UCSD-AML1 (cell line): ENCODE measurements around the gene TLDC2.
A peak's percentile ranks its signal among the peaks of the same experiment; 100 is the strongest.

ENCODE experiments used
- DNase-seq: peaks from one replicate; lab custom pipeline; 2025; ENCODE audit not compliant: unreplicated experiment; lab: John Stamatoyannopoulos, UW

The TLDC2 gene

GRCh38 chr20:36849333-36850065, 26.4 kb upstream of the TLDC2 start:
- no peak for DNase-seq

GRCh38 chr20:36850759-36851158, 25.2 kb upstream of the TLDC2 start:
- no peak for DNase-seq

GRCh38 chr20:36851490-36851889, 24.4 kb upstream of the TLDC2 start:
- no peak for DNase-seq

GRCh38 chr20:36852187-36852586, 23.8 kb upstream of the TLDC2 start:
- DNase-seq = no peak

- no peak for DNase-seq
Measured at GRCh38 chr20:36854348-36855240, 21.3 kb upstream of the TLDC2 start.

- DNase-seq = no peak
Measured at GRCh38 chr20:36855241-36855657, 20.7 kb upstream of the TLDC2 start.

- no peak for DNase-seq
Measured at GRCh38 chr20:36856195-36856594, 19.7 kb upstream of the TLDC2 start.

GRCh38 chr20:36856691-36857635, 19.0 kb upstream of the TLDC2 start:
- DNase-seq = peak; percentile 78

GRCh38 chr20:36859282-36859555, 16.7 kb upstream of the TLDC2 start:
- no peak for DNase-seq

GRCh38 chr20:36859700-36860330, 16.1 kb upstream of the TLDC2 start:
- no peak for DNase-seq

- no peak for DNase-seq
Measured at GRCh38 chr20:36860339-36860738, 15.6 kb upstream of the TLDC2 start.

GRCh38 chr20:36860811-36861624, 14.9 kb upstream of the TLDC2 start:
- no peak for DNase-seq

GRCh38 chr20:36861625-36861874, 14.4 kb upstream of the TLDC2 start:
- DNase-seq = no peak

- DNase-seq = no peak
Measured at GRCh38 chr20:36861875-36862801, 13.8 kb upstream of the TLDC2 start.

GRCh38 chr20:36862857-36863668, 12.9 kb upstream of the TLDC2 start:
- DNase-seq = no peak

- no peak for DNase-seq
Measured at GRCh38 chr20:36865076-36865860, 10.7 kb upstream of the TLDC2 start.

- DNase-seq = no peak
Measured at GRCh38 chr20:36865861-36866149, 10.1 kb upstream of the TLDC2 start.

- no peak for DNase-seq
Measured at GRCh38 chr20:36866164-36866563, 9.8 kb upstream of the TLDC2 start.
